HG03575 (cell line): ENCODE results near the gene NTHL1.
A peak's percentile ranks its signal among the peaks of the same experiment; 100 is the strongest.

Experiments used
- ATAC-seq: cut with Tn5 transposase; IDR thresholded peaks from one replicate; pipeline ENCODE4 v1.9.1; 2021; ENCODE audit not compliant: unreplicated experiment, insufficient number of reproducible peaks, low FRiP score; ENCODE audit errors: extremely low read depth

NTHL1 gene

DNA sequence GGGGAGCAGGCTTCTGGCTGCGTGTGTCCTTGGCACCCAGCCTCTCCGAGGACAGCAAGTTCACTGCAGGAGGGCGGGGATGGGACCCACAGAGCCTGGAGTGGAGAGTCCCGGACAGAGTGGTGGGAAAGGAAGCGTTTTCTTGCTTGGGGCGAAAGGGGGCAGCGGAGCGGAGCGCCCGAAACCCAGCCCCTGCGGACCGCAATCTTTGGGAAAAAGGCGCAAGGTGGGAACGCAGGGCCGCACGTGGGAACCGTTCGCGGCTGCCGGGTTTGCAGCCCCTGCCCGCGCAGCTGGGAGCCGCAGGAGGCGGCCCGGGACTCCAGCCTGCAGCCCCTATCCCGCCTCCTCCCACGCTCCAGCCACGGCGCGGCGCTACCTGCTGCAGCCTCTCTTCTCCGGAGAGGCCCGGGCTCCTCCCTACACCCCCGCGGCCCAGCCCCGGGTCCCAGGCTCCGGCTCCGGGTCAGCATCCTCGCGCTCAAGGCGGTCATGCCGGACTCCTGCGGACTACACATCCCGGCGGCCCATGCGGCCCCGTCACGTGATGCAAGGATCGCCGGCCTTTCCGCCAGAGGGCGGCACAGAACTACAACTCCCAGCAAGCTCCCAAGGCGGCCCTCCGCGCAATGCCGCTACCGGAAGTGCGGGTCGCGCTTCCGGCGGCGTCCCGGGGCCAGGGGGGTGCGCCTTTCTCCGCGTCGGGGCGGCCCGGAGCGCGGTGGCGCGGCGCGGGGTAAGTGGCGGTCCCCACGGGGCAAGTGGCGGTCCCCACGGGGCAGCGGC, at the start of gene NTHL1, which contains the start of gene TSC2:
TSS of gene NTHL1 (minus strand) at position 505 of the 786 bp plus-strand sequence. CDS start at position 494, 11 bp downstream.
TSS of gene TSC2 (plus strand) at position 656 of the 786 bp plus-strand sequence. CDS start 631 bp downstream, outside the sequence.
- peak; percentile 86 for ATAC-seq

DNA sequence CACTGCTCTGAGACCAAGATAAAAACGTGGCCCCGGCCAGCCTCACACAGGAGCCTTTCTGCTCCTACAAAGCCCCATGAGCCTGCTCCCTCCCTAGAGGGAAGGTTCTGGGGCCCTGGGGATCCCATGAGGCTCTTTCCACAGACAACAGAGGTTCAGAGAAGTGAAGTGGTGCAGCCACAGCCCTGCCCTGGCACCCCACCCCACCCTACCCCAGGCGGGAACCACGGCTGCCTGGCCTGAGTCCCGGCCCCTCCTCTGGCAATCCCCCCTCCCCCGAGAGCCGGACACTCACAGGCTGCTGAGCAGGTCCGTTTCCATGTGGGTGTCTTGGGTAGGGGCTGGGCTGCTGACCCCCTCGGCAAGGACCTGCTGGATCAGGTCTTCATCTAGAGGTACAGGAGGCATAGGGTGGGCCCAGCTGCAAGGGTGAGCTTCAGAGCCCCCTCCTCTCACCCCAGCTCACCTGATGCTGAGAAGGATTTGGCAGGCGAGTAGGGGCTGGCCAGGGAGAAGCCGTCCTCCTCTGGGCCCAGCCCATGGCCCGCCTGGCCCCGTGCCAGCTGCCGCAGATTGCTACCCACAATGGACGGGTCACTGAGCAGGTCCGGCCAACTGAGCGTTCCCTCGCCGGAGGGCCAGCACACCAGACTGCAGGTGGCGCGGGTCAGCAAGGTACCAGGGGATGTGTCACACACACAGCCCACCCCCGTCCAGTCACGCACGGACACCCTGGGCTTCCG, 49.4 kb upstream of the NTHL1 start:
- no peak for ATAC-seq

DNA sequence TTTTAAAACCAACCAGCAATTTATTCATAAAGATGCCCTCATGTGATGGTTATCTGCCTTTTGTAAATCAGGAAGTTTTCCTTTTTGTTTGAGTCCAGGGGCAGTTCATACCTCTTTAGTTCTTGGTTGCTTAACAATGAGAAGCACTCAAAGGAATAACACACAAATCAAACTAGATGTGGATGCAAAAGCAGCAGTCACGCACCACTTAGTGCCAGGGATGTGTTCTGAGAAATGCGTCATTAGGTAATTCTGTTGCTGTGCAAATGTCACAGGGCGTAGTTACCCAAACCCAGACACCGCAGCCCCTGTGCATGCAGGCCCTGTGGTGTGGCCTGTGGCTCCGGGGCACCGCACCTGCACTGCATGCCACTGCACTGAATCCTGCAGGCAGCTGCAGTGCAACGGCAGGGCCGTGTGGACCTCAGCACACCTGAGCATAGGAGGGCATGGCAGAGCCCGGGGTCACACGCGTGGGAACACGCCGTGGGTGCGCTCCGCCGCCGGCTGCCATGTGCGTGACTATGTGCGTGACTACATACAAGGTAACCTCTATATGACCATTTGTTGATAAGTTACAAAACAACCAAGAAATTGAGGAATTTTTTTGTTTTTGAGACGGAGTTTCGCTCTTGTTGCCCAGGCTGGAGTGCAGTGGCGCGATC, 48.4 kb upstream of the NTHL1 start:
- ATAC-seq: no peak

DNA sequence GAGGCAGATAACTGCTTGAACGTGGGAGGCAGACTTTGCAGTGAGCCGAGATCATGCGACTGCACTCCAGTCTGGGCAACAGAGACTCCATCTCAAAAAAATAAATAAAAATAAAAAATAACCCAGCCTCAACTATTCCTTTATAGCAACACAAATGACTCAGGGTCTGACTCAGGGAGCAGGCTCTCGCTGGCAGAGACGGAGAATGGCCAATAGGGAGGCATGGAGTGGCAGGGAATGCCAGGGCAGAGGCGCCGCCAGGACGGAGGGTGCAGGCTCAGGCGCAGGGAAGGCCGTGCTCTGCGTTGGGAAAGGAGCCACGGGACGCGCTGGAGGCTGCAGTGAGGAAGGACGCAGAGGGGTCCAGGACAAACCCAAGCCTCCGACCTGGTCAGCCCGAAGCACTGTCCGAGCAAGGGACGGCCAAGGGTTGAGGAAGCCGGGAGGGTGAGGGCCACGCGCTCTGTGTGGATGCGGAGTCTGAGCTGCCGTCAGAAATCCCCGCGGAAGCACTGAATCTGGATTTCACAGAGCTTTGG, 47.8 kb upstream of the NTHL1 start:
- ATAC-seq: no peak

DNA sequence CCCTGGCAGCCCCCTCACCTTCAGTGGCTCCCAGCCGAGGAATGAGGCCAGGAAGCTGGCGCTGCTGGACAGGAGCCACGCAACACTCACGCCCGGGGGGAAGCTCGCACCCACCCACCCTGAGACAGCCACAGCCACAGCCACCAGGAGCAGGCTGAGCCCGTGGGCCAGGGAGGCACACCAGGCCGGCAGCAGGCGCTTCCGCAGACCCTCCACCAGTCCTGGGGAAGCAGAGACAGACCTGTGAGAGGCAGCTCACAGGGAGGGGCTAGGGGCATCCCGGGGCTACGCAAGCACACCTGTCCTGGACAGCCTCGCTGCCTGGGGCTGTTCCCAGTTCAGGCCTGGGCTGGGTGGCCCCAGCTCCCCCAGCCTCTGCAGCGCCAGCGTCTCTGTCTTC, 46.2 kb upstream of the NTHL1 start:
- ATAC-seq: no peak

DNA sequence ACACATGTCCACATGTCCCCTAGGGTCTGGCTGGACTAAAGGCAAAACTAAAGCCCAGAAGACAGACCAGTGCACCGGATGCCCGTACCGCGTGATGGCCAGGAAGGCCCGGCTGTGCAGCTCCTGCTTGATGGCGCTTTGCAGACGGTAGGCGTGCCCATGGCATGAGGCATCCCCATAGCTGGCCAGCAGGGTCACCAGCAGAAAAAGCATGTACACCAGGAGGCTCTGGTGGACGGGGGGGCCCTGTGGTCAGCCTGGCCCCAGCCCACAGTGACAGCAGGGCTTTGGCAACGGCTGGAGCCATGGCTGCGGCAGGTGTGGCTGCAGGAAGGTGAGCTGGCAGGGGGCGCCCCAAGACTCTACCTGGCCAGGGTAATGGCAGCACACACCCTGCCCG, 45.2 kb upstream of the NTHL1 start:
- no peak for ATAC-seq

DNA sequence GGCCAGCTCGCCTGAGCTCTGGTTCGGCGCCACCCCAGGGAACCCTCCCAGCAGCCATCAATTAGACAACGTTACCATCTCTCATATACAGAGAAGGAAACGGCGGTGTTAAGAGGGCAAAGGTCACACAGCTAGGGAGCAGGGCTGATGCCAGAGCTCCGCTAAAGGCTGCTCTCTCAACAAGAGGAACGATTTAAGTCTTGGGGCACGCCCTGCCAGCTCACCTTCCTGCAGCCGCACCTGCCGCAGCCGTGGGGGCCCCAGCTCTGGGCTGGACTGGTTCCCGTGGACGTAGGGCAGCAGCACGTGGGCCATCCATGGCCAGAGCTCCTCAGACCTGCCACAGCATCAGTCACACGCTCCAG, 44.6 kb upstream of the NTHL1 start:
- no peak for ATAC-seq

DNA sequence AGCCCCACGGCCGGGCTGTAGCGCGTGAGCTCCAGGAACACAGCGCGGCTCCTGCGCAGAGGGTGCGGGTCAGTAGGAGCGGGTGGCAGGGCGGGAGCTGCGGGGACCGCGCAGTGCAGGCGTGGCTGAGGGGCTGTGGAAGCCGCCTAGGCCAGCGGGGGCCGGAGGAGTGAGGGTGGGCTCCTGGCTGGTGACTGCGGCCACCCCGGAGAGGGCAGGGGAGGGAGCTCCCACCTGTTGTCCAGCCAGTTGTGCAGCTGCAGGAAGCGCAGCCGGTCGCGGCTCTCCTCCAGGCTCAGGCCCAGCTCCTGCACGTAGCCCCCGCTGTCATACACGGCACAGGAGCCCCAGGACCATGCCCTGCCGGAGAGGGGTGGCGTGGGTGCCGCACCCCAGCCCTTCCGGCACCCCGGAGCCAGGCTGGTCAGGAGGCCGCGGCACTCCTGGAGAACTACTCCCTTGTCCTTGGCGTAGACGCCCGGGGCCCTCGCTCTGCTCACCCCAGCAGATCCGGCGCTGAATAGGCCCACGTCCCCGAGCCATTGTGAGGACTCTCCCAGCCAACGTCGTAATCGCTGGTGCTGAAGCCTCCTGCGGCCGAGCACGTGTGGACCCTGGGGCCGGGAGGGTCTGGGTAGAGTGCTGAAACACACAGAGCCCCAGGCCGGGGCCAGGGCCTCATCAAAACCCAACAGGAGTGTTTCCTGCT, 44.1 kb upstream of the NTHL1 start:
- ATAC-seq: no peak

DNA sequence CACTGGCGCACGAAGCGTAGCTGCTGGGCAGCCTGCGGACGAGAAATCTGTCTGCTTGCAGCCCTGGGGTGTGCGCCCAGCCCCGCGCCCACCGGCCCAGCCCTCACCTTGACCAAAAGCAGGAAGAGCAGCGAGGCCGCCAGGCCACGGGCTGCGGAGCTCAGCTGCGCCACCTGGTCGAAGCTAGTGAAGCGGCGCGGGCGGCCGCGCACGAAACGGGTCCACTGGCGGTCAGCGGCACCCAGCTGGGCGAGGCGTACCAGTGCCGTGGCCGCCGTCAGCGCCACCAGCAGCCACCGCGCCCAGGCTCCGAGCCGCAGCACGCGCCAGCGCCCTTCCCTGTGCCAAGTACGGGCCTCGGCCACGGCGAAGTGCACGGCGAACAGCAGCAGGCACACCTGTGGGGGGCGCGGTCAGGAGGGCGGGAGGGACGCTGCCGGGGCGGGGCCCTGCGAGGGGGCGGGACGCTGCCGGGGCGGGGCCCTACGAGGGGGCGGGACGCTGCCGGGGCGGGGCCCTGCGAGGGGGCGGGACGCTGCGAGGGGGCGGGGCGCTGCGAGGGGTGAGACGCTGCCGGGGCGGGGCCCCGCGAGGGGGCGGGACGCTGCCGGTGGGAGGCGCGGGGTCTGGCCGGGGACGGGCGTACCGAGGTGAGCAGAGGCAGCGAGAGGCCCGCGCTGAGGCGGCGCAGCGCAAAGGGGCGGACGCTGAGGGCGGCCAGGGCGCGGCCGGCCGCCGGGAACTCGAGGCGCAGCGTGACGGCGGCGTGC, 43.3 kb upstream of the NTHL1 start:
- no peak for ATAC-seq

DNA sequence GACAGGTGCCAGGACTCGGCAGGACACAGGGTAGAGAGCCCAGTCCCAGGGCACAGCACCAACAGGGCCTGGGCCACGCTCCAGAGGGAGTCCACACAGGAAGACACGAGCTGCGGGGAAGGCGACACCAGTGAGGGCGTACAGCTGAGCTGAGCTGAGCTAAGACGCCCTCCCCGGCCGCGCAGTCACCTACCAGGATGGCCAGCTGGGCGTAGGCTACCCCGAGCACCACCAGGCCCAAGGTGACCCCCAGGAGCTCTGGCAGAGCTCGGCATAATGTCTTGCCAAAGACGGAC, 42.8 kb upstream of the NTHL1 start:
- ATAC-seq: no peak

DNA sequence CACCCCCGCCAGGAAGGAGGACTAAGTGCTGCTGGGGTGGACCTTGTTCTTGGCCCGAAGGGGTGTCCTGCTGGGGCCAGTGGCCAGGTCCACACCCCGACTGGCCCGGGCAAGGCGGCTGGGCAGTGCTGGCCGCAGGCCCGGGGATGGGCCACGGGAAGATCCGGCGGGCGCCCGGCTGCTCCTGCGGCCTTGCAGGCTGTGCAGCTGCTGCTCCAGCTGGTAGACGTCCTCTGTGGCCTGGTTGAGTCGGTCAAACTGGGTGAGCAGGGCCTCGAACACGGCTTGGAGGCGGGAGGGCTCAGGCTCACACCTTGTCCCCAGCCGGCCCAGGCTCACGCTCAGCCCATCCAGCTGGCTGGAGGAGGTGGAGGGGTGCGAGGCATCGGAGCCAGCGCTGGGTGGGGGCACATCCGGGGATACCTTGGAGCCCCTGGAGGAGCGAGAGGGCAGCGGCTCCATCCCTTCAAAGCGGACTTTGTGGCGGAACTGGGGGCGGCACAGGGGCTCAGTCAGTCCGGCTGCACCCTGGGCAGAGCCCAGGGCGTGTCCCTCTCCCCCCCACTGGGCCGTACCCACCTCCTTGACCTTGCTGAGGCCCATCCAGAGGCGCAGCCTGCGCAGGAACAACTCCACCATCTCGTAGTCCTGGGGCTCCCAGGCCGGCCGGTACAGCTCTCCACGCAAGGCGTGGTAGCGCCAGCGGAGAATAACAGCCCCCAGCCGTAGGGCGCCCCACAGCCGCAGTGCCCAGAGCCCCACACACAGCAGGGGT, 42.3 kb upstream of the NTHL1 start:
- no peak for ATAC-seq

DNA sequence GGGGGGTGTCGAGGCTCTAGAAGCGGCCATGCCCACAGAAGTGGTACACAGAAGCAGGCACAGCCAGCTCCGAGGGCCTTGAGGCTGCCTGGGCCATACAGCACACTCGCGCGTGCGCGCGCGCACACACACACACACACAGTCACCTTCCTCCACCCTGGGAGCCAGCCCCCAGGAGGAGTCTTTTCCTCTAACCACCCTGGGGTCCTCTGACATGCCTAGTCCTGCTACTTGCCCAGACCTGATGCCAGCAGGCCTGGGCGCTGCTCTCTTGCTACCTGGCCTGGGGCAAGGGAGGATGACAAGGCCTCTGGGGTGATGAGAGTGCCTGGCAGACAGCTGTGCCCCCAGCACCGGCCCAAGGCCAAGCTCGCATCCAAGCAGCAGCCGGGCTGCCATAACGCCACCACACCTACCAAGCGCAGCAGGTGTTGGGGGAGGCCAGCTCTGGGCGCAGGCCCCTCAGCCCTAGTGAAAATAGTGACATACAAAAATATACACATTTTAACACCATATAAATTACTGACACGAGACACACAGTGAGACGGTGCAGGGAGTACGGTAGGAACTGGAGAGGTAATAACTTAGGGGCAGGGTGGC, 41.2 kb upstream of the NTHL1 start:
- no peak for ATAC-seq

DNA sequence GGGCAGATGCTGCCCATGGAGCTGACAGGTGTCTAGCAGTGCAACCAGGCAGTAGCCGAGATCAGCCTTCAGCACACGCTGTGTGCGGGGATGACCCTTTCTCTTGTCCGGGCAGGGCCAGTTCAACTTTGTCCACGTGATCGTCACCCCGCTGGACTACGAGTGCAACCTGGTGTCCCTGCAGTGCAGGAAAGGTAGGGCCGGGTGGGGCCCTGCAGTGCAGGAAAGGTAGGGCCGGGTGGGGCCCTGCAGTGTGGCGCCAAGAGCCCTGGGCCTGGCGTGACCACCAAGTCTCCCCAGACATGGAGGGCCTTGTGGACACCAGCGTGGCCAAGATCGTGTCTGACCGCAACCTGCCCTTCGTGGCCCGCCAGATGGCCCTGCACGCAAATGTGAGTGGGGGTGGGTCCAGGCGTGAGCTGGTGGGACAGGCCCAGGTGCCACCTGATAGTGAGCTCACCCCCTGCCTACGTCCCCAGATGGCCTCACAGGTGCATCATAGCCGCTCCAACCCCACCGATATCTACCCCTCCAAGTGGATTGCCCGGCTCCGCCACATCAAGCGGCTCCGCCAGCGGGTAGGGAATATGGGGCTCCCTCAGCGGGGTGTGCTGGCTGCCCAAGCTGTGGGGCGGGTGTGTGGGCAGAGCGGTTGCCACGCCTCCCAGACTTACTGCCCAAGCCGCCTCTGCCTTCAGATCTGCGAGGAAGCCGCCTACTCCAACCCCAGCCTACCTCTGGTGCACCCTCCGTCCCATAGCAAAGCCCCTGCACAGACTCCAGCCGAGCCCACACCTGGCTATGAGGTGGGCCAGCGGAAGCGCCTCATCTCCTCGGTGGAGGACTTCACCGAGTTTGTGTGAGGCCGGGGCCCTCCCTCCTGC, 40.4 kb upstream of the NTHL1 start:
- no peak for ATAC-seq

DNA sequence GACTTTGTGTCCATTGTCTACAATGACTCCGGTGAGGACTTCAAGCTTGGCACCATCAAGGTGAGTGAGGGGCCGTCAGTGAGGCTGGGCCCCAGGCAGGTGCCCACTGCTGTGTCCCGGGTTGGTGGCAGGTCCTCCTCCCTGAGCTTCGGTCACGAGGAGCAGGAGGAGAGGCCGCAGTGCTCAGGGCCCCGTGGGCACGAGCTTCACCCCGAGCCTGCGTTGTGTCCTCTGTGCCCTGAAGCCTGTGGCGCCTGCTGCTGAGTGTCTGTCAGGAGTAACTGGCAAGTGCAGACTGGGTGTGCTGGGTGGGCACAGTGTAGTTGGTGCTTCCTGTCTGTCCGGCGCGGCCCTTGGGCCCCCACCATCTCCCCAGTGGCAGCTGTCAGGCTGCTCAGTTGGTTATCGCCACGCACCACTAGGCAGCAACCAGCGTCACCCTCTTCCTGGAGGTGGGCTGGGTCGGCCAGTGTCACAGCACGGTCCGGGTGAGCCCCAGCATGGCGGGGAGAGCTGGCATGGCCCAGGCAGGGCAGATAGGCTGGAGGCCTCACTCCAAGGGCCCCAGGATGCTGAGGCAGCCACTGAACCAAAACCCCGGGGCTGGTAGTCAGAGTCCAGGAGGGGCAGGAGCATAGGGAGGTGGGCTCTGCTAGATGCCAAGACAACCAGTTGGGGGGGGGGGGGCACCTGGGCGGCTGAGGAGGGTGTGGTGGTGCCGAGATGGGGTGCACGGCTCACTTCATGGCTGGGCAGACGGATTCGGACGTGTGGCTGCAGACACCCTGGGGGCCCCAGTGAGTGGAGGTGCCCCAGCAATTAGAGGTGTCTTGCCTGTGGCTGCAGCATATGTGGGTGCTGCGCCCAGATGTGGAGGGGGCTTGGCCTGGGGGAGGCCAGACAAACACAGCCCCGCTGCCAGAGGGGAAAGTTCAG, 39.4 kb upstream of the NTHL1 start:
- ATAC-seq: no peak

DNA sequence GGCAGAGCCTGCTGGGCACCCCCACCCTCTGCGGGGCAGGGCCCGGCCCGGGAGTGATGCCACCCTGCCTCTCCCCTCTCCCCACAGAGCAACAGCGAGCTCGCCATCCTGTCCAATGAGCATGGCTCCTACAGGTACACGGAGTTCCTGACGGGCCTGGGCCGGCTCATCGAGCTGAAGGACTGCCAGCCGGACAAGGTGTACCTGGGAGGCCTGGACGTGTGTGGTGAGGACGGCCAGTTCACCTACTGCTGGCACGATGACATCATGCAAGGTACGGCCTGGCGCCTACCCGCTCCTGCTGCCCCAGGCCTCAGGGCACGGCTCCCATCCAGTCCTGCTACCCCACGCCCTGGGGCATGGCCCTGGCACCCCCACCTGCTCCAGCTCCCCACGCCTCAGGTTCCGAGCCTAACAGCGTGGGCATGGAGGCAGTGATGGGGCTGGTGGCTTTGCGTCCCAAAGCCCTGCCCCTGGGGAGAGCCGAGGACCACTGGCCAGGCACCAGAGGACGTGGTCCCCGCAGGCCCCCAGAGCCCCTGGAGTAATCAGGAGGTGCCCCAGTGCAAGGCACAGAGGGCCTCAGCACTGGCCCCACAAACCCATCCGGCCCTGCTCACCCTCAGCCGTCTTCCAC, 38.6 kb upstream of the NTHL1 start:
- no peak for ATAC-seq
